Measurements from ENCODE around the gene SREBF1.
"Not testable (repeated sequence)": the region's sequence is repeated elsewhere in the genome, so short reads cannot be mapped to it uniquely, and the experiment has no call there.

SREBF1 gene

GRCh38 chr17:17812211-17813054 is 24.4 kb downstream of the SREBF1 start:
- DNase-seq (ENCODE audit: low read depth, low spot score) = peak; percentile 45

- DNase-seq (ENCODE audit: low read depth, low spot score) = no peak
Measured at GRCh38 chr17:17811381-17812210, 25.2 kb downstream of the SREBF1 start.

GRCh38 chr17:17810895-17811248 is 25.9 kb downstream of the SREBF1 start:
- no peak for DNase-seq (ENCODE audit: low read depth, low spot score)

GRCh38 chr17:17810084-17810894 is 26.5 kb downstream of the SREBF1 start:
- DNase-seq (ENCODE audit: low read depth, low spot score) = no peak

- DNase-seq (ENCODE audit: low read depth, low spot score) = no peak
Measured at GRCh38 chr17:17809531-17810083, 27.2 kb downstream of the SREBF1 start.

GRCh38 chr17:17808706-17809432 is 27.9 kb downstream of the SREBF1 start:
- DNase-seq (ENCODE audit: low read depth, low spot score) = no peak

GRCh38 chr17:17808200-17808599 is 28.6 kb downstream of the SREBF1 start:
- DNase-seq (ENCODE audit: low read depth, low spot score) = not testable (repeated sequence)

- DNase-seq (ENCODE audit: low read depth, low spot score) = no peak
Measured at GRCh38 chr17:17807440-17807839, 29.3 kb downstream of the SREBF1 start.

GRCh38 chr17:17806611-17807274 is 30.0 kb downstream of the SREBF1 start:
- no peak for DNase-seq (ENCODE audit: low read depth, low spot score)

- no peak for DNase-seq (ENCODE audit: low read depth, low spot score)
Measured at GRCh38 chr17:17806035-17806434, 30.8 kb downstream of the SREBF1 start.

GRCh38 chr17:17805575-17805974 is 31.2 kb downstream of the SREBF1 start:
- no peak for DNase-seq (ENCODE audit: low read depth, low spot score)

- DNase-seq (ENCODE audit: low read depth, low spot score) = no peak
Measured at GRCh38 chr17:17804007-17804406, 32.8 kb downstream of the SREBF1 start.

GRCh38 chr17:17801800-17802481 is 34.8 kb downstream of the SREBF1 start:
- DNase-seq (ENCODE audit: low read depth, low spot score) = no peak

- no peak for DNase-seq (ENCODE audit: low read depth, low spot score)
Measured at GRCh38 chr17:17800504-17801021, 36.2 kb downstream of the SREBF1 start.

GRCh38 chr17:17798573-17799255 is 38.1 kb downstream of the SREBF1 start:
- DNase-seq (ENCODE audit: low read depth, low spot score) = no peak

GRCh38 chr17:17798010-17798556 is 38.7 kb downstream of the SREBF1 start:
- DNase-seq (ENCODE audit: low read depth, low spot score) = no peak

GRCh38 chr17:17797119-17797809 is 39.5 kb downstream of the SREBF1 start:
- no peak for DNase-seq (ENCODE audit: low read depth, low spot score)

GRCh38 chr17:17796787-17797061 is 40.1 kb downstream of the SREBF1 start:
- DNase-seq (ENCODE audit: low read depth, low spot score) = no peak
